ENCODE results near the gene WDR49.

DNA sequence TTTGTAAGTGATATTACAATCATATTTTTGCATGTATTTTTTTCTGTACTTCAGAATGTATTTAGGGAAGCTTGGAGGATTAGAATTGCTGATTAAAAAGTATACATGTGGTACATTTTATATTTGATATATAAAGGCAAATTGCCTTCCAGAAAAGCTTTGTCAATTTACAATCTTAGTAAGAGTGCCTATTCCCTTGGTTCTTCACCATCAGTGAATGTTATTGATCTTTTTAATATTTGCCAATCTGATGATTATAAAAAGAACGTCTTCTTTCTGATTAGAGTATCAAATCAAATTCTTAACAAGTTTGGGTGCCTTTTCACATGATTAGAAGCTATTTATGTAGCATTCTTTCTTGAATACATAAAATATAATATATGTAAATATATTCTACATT, 9.1 kb downstream of the WDR49 start:
- TF ChIP-seq CTCF (IDR thresholded peaks at IDR 0.05; ENCODE audit: poor library complexity), result no peak
- TF ChIP-seq EZH2 (IDR thresholded peaks at IDR 0.05; ENCODE audit: borderline replicate concordance), result no peak

All from hepatocyte (in vitro differentiated cells).